HG03520 (cell line): ENCODE results near the gene TLR3.
"Not testable (repeated sequence)": the region's sequence is repeated elsewhere in the genome, so short reads cannot be mapped to it uniquely, and the experiment has no call there.

Source experiments
- ATAC-seq: cut with Tn5 transposase; IDR thresholded peaks from one replicate; pipeline ENCODE4 v1.9.1; 2021; ENCODE audit warnings: mild to moderate bottlenecking, moderate library complexity; ENCODE audit not compliant: unreplicated experiment

TLR3 gene

GRCh38 chr4:186047501-186047900, 21.5 kb upstream of the TLR3 start:
- not testable (repeated sequence) for ATAC-seq

GRCh38 chr4:186050135-186050534, 18.8 kb upstream of the TLR3 start:
- not testable (repeated sequence) for ATAC-seq

- no peak for ATAC-seq
Observed at GRCh38 chr4:186051096-186051495, 17.9 kb upstream of the TLR3 start.

- peak; percentile 100 for ATAC-seq
Observed at GRCh38 chr4:186058253-186058979, 10.5 kb upstream of the TLR3 start.

- no peak for ATAC-seq
Observed at GRCh38 chr4:186058980-186059316, 10.0 kb upstream of the TLR3 start.

GRCh38 chr4:186061921-186062320, 7.0 kb upstream of the TLR3 start:
- no peak for ATAC-seq

- ATAC-seq, result no peak
Observed at GRCh38 chr4:186067757-186068385, 1.1 kb upstream of the TLR3 start.

GRCh38 chr4:186069729-186070128, 773 bp downstream of the TLR3 start:
- ATAC-seq, result no peak

GRCh38 chr4:186072516-186072915, 3.6 kb downstream of the TLR3 start:
- ATAC-seq, result no peak

- no peak for ATAC-seq
Observed at GRCh38 chr4:186074189-186074588, 5.2 kb downstream of the TLR3 start.

GRCh38 chr4:186078981-186079638, 10.2 kb downstream of the TLR3 start:
- no peak for ATAC-seq

- no peak for ATAC-seq
Observed at GRCh38 chr4:186079694-186080093, 10.7 kb downstream of the TLR3 start.

GRCh38 chr4:186081202-186081807, 12.3 kb downstream of the TLR3 start:
- no peak for ATAC-seq

GRCh38 chr4:186082221-186082620, 13.3 kb downstream of the TLR3 start:
- ATAC-seq, result no peak

GRCh38 chr4:186088523-186088922, 19.6 kb downstream of the TLR3 start:
- no peak for ATAC-seq

- ATAC-seq, result no peak
Observed at GRCh38 chr4:186092296-186092695, 23.3 kb downstream of the TLR3 start.

GRCh38 chr4:186095406-186095805, 26.4 kb downstream of the TLR3 start:
- ATAC-seq, result no peak

GRCh38 chr4:186096681-186097165, 27.8 kb downstream of the TLR3 start:
- no peak for ATAC-seq

- ATAC-seq, result no peak
Observed at GRCh38 chr4:186097386-186097785, 28.4 kb downstream of the TLR3 start.

GRCh38 chr4:186102931-186103330, 34.0 kb downstream of the TLR3 start:
- ATAC-seq, result no peak

GRCh38 chr4:186104114-186104889, 35.3 kb downstream of the TLR3 start, which contains the start of gene FAM149A:
TSS of gene FAM149A (plus strand) at chr4:186104704.
- peak; percentile 59 for ATAC-seq
